SK-N-MC (cell line): ENCODE data around the gene CBX4.
A peak's percentile ranks its signal among the peaks of the same experiment; 100 is the strongest.

Source experiments
- DNase-seq: peaks from one replicate; pipeline ENCODE4 v3.0.0-alpha.2; 2011; ENCODE audit warnings: low read depth, low spot score
- H3K27ac ChIP-seq: fragments of 200-600 bp; sonication (generic); 2 replicates; pipeline ENCODE4 v1.5.1; 2016; ENCODE audit warnings: mixed run types
- H3K36me3 ChIP-seq: fragments of 200-600 bp; sonication (generic); 2 replicates; pipeline ENCODE4 v1.6.1; 2017; ENCODE audit warnings: antibody characterized with exemption, low read length, mixed read lengths; ENCODE audit not compliant: insufficient read depth
- H3K4me3 ChIP-seq: fragments of 200-600 bp; sonication (generic); 2 replicates; pipeline ENCODE4 v1.5.1; 2016
- H3K9ac ChIP-seq: fragments of 200-600 bp; sonication (generic); 2 replicates; pipeline ENCODE4 v1.8.0; 2017; ENCODE audit warnings: mixed run types, mixed read lengths; ENCODE audit not compliant: insufficient read length
- H3K9me3 ChIP-seq: fragments of 200-600 bp; sonication (generic); 2 replicates; pipeline ENCODE4 v1.6.1; 2017; ENCODE audit warnings: low read depth, mild to moderate bottlenecking, antibody characterized with exemption, low read length, moderate library complexity, mixed read lengths
- EZH2 ChIP-seq: fragments of 200-600 bp; sonication (generic); IDR thresholded peaks from one replicate; pipeline ENCODE4 v1.6.1; 2017; ENCODE audit warnings: antibody characterized with exemption
- FOXP2 ChIP-seq: optimal IDR thresholded peaks from 2 replicates; pipeline ENCODE3; 2011; ENCODE audit warnings: mild to moderate bottlenecking, moderate library complexity; ENCODE audit not compliant: insufficient read depth; ENCODE audit errors: extremely low read length, control extremely low read depth
- POLR2AphosphoS5 ChIP-seq: IDR thresholded peaks from 2 replicates; pipeline ENCODE4 v1.6.1; 2012; ENCODE audit warnings: mild to moderate bottlenecking, low read depth, low read length, borderline replicate concordance

The CBX4 gene

GRCh38 chr17:79837888-79838521 lies 1.2 kb downstream of the CBX4 start:
- Histone ChIP-seq H3K36me3 (peaks cover 48% of the 10 kb centered on the region), H3K9me3 (no peaks in the 10 kb centered on the region), H3K9ac (peak overlapping the region; percentile 75), H3K4me3 (peak overlapping the region; percentile 87), H3K27ac (peak overlapping the region; percentile 65)
- TF ChIP-seq EZH2 = no peak
- no peak for TF ChIP-seq FOXP2
- TF ChIP-seq POLR2AphosphoS5 = no peak
- no peak for DNase-seq

- TF ChIP-seq EZH2 = no peak
- no peak for TF ChIP-seq FOXP2
- no peak for TF ChIP-seq POLR2AphosphoS5
- DNase-seq = no peak
- Histone ChIP-seq H3K27ac (peak overlapping the region; percentile 29; the same call in 1 of the 2 replicates), H3K4me3 (peak overlapping the region; percentile 87), H3K9ac (peak overlapping the region; percentile 75), H3K9me3 (no peaks in the 10 kb centered on the region), H3K36me3 (peaks cover 49% of the 10 kb centered on the region)
Measured at GRCh38 chr17:79836972-79837887, 2.0 kb downstream of the CBX4 start.

- peaks cover 49% of the 10 kb centered on the region for H3K36me3 ChIP-seq
- peak overlapping the region; percentile 29; the same call in 1 of the 2 replicates for H3K27ac ChIP-seq
Measured at GRCh38 chr17:79836510-79836971, 2.7 kb downstream of the CBX4 start.

GRCh38 chr17:79835953-79836509 lies 3.2 kb downstream of the CBX4 start:
- Histone ChIP-seq H3K9ac (no peak overlapping the region), H3K36me3 (peaks cover 49% of the 10 kb centered on the region), H3K4me3 (peak overlapping the region; percentile 87), H3K9me3 (no peaks in the 10 kb centered on the region), H3K27ac (peak overlapping the region; percentile 29; the same call in 1 of the 2 replicates)
- TF ChIP-seq EZH2 = no peak
- TF ChIP-seq POLR2AphosphoS5 = 0 out of 2 replicates have a peak, but pooled peaks have one; percentile 34
- TF ChIP-seq FOXP2 = no peak
- DNase-seq = no peak

More at GRCh38 chr17:79836510-79836971, 2.7 kb downstream of the CBX4 start:
- peak overlapping the region; percentile 87 for H3K4me3 ChIP-seq
- DNase-seq = no peak
- no peak for TF ChIP-seq FOXP2
- TF ChIP-seq POLR2AphosphoS5 = no peak
- no peak for TF ChIP-seq EZH2
- H3K9ac ChIP-seq = peak overlapping the region; percentile 75
- no peaks in the 10 kb centered on the region for H3K9me3 ChIP-seq

- DNase-seq = no peak
- H3K4me3 ChIP-seq = no peak overlapping the region
- peaks cover 49% of the 10 kb centered on the region for H3K36me3 ChIP-seq
- TF ChIP-seq FOXP2 (no peak), POLR2AphosphoS5 (no peak), EZH2 (no peak)
- no peak overlapping the region for H3K27ac ChIP-seq
- no peak overlapping the region for H3K9ac ChIP-seq
- no peaks in the 10 kb centered on the region for H3K9me3 ChIP-seq
Measured at GRCh38 chr17:79835470-79835899, 3.8 kb downstream of the CBX4 start.

GRCh38 chr17:79834565-79835469 lies 4.4 kb downstream of the CBX4 start:
- Histone ChIP-seq H3K9ac (no peak overlapping the region), H3K27ac (no peak overlapping the region), H3K36me3 (peaks cover 49% of the 10 kb centered on the region), H3K4me3 (no peak overlapping the region), H3K9me3 (no peaks in the 10 kb centered on the region)
- TF ChIP-seq FOXP2 (no peak), EZH2 (no peak), POLR2AphosphoS5 (no peak; the same call in 1 of the 2 replicates)
- no peak for DNase-seq
